ENCODE data around the gene RGS3.

DNA sequence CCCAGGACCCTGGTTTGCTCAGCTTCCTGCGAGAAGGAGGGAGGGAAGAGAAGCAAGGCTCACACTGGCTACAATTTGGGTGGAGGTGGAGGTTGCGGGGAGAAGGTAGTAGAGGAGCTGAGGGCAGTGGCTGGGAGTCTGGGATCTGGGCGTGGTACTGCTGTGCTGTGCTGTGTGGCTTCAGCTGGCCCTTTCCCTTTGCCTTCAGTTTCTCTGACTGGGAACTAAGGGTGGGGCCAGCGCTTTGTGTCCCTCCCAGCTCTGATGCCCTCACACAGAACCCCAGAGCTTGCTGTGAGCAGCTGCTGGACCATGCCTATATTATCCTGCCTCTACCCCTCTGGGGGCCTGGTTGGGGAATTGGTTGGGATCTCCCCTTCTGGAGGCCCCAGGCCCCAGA is 60.9 kb downstream of the RGS3 start:
- TF ChIP-seq, protein P1, sequence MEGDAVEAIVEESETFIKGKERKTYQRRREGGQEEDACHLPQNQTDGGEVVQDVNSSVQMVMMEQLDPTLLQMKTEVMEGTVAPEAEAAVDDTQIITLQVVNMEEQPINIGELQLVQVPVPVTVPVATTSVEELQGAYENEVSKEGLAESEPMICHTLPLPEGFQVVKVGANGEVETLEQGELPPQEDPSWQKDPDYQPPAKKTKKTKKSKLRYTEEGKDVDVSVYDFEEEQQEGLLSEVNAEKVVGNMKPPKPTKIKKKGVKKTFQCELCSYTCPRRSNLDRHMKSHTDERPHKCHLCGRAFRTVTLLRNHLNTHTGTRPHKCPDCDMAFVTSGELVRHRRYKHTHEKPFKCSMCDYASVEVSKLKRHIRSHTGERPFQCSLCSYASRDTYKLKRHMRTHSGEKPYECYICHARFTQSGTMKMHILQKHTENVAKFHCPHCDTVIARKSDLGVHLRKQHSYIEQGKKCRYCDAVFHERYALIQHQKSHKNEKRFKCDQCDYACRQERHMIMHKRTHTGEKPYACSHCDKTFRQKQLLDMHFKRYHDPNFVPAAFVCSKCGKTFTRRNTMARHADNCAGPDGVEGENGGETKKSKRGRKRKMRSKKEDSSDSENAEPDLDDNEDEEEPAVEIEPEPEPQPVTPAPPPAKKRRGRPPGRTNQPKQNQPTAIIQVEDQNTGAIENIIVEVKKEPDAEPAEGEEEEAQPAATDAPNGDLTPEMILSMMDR (IDR thresholded peaks at IDR 0.05): no peak
- no peak for TF ChIP-seq POLR2A (IDR thresholded peaks at IDR 0.05)
